Measurements from ENCODE around the gene OPA1.
"Not testable (repeated sequence)": the region's sequence is repeated elsewhere in the genome, so short reads cannot be mapped to it uniquely, and the experiment has no call there.

Gene OPA1

GRCh38 chr3:193606892-193607291 lies 13.9 kb downstream of the OPA1 start:
- DNase-seq; H3K27me3 ChIP-seq (replicated peaks; ENCODE audit: control insufficient read depth, insufficient read depth, low read length, poor library complexity, severe bottlenecking); H3K9me3 ChIP-seq (ENCODE audit: control insufficient read depth, low read length); H3K4me1 ChIP-seq (ENCODE audit: control insufficient read depth, insufficient read depth, low read length, poor library complexity, severe bottlenecking); H3K27ac ChIP-seq (ENCODE audit: insufficient read depth, low read length, poor library complexity, severe bottlenecking); H3K4me3 ChIP-seq (ENCODE audit: insufficient read depth, low read depth, low read length, poor library complexity, severe bottlenecking); H3K36me3 ChIP-seq (ENCODE audit: control insufficient read depth, insufficient read depth, low read length): not testable (repeated sequence)

GRCh38 chr3:193610516-193610915 lies 17.5 kb downstream of the OPA1 start:
- H3K27ac ChIP-seq (ENCODE audit: insufficient read depth, low read length, poor library complexity, severe bottlenecking); H3K9me3 ChIP-seq (ENCODE audit: control insufficient read depth, low read length); H3K27me3 ChIP-seq (replicated peaks; ENCODE audit: control insufficient read depth, insufficient read depth, low read length, poor library complexity, severe bottlenecking); H3K4me1 ChIP-seq (ENCODE audit: control insufficient read depth, insufficient read depth, low read length, poor library complexity, severe bottlenecking); DNase-seq; H3K4me3 ChIP-seq (ENCODE audit: insufficient read depth, low read depth, low read length, poor library complexity, severe bottlenecking): not testable (repeated sequence)
- H3K36me3 ChIP-seq (ENCODE audit: control insufficient read depth, insufficient read depth, low read length) = peaks cover 13% of the 10 kb centered on the region

GRCh38 chr3:193614430-193614829 lies 21.4 kb downstream of the OPA1 start:
- Histone ChIP-seq H3K27ac (ENCODE audit: insufficient read depth, low read length, poor library complexity, severe bottlenecking) (no peak overlapping the region), H3K36me3 (ENCODE audit: control insufficient read depth, insufficient read depth, low read length) (peaks cover 22% of the 10 kb centered on the region), H3K27me3 (replicated peaks; ENCODE audit: control insufficient read depth, insufficient read depth, low read length, poor library complexity, severe bottlenecking) (no peaks in the 10 kb centered on the region), H3K4me1 (ENCODE audit: control insufficient read depth, insufficient read depth, low read length, poor library complexity, severe bottlenecking) (no peaks in the 10 kb centered on the region), H3K9me3 (ENCODE audit: control insufficient read depth, low read length) (no peaks in the 10 kb centered on the region), H3K4me3 (ENCODE audit: insufficient read depth, low read depth, low read length, poor library complexity, severe bottlenecking) (no peak overlapping the region)
- DNase-seq = no peak

GRCh38 chr3:193617628-193618027 lies 24.6 kb downstream of the OPA1 start:
- no peak overlapping the region for H3K27ac ChIP-seq (ENCODE audit: insufficient read depth, low read length, poor library complexity, severe bottlenecking)
- no peaks in the 10 kb centered on the region for H3K9me3 ChIP-seq (ENCODE audit: control insufficient read depth, low read length)
- no peaks in the 10 kb centered on the region for H3K27me3 ChIP-seq (replicated peaks; ENCODE audit: control insufficient read depth, insufficient read depth, low read length, poor library complexity, severe bottlenecking)
- no peak for DNase-seq
- H3K36me3 ChIP-seq (ENCODE audit: control insufficient read depth, insufficient read depth, low read length) = peaks cover 25% of the 10 kb centered on the region
- no peak overlapping the region for H3K4me3 ChIP-seq (ENCODE audit: insufficient read depth, low read depth, low read length, poor library complexity, severe bottlenecking)
- H3K4me1 ChIP-seq (ENCODE audit: control insufficient read depth, insufficient read depth, low read length, poor library complexity, severe bottlenecking) = no peaks in the 10 kb centered on the region

GRCh38 chr3:193620057-193620456 lies 27.0 kb downstream of the OPA1 start:
- DNase-seq = no peak
- no peaks in the 10 kb centered on the region for H3K27me3 ChIP-seq (replicated peaks; ENCODE audit: control insufficient read depth, insufficient read depth, low read length, poor library complexity, severe bottlenecking)
- no peak overlapping the region for H3K4me3 ChIP-seq (ENCODE audit: insufficient read depth, low read depth, low read length, poor library complexity, severe bottlenecking)
- H3K4me1 ChIP-seq (ENCODE audit: control insufficient read depth, insufficient read depth, low read length, poor library complexity, severe bottlenecking) = no peaks in the 10 kb centered on the region
- peaks cover 19% of the 10 kb centered on the region for H3K36me3 ChIP-seq (ENCODE audit: control insufficient read depth, insufficient read depth, low read length)
- no peak overlapping the region for H3K27ac ChIP-seq (ENCODE audit: insufficient read depth, low read length, poor library complexity, severe bottlenecking)
- H3K9me3 ChIP-seq (ENCODE audit: control insufficient read depth, low read length) = no peaks in the 10 kb centered on the region

GRCh38 chr3:193620650-193621049 lies 27.6 kb downstream of the OPA1 start:
- H3K27me3 ChIP-seq (replicated peaks; ENCODE audit: control insufficient read depth, insufficient read depth, low read length, poor library complexity, severe bottlenecking) = no peaks in the 10 kb centered on the region
- no peaks in the 10 kb centered on the region for H3K9me3 ChIP-seq (ENCODE audit: control insufficient read depth, low read length)
- no peak overlapping the region for H3K27ac ChIP-seq (ENCODE audit: insufficient read depth, low read length, poor library complexity, severe bottlenecking)
- H3K36me3 ChIP-seq (ENCODE audit: control insufficient read depth, insufficient read depth, low read length) = peaks cover 17% of the 10 kb centered on the region
- no peak for DNase-seq
- no peaks in the 10 kb centered on the region for H3K4me1 ChIP-seq (ENCODE audit: control insufficient read depth, insufficient read depth, low read length, poor library complexity, severe bottlenecking)
- no peak overlapping the region for H3K4me3 ChIP-seq (ENCODE audit: insufficient read depth, low read depth, low read length, poor library complexity, severe bottlenecking)

- no peaks in the 10 kb centered on the region for H3K27me3 ChIP-seq (replicated peaks; ENCODE audit: control insufficient read depth, insufficient read depth, low read length, poor library complexity, severe bottlenecking)
- no peak overlapping the region for H3K4me3 ChIP-seq (ENCODE audit: insufficient read depth, low read depth, low read length, poor library complexity, severe bottlenecking)
- H3K4me1 ChIP-seq (ENCODE audit: control insufficient read depth, insufficient read depth, low read length, poor library complexity, severe bottlenecking) = no peaks in the 10 kb centered on the region
- peaks cover 20% of the 10 kb centered on the region for H3K36me3 ChIP-seq (ENCODE audit: control insufficient read depth, insufficient read depth, low read length)
- no peak overlapping the region for H3K27ac ChIP-seq (ENCODE audit: insufficient read depth, low read length, poor library complexity, severe bottlenecking)
- DNase-seq = no peak
- no peaks in the 10 kb centered on the region for H3K9me3 ChIP-seq (ENCODE audit: control insufficient read depth, low read length)
Observed at GRCh38 chr3:193621127-193621526, 28.1 kb downstream of the OPA1 start.

GRCh38 chr3:193630005-193630404 lies 37.0 kb downstream of the OPA1 start:
- Histone ChIP-seq H3K4me1 (ENCODE audit: control insufficient read depth, insufficient read depth, low read length, poor library complexity, severe bottlenecking) (no peaks in the 10 kb centered on the region), H3K27ac (ENCODE audit: insufficient read depth, low read length, poor library complexity, severe bottlenecking) (no peak overlapping the region), H3K27me3 (replicated peaks; ENCODE audit: control insufficient read depth, insufficient read depth, low read length, poor library complexity, severe bottlenecking) (no peaks in the 10 kb centered on the region), H3K36me3 (ENCODE audit: control insufficient read depth, insufficient read depth, low read length) (peaks cover 12% of the 10 kb centered on the region), H3K9me3 (ENCODE audit: control insufficient read depth, low read length) (no peaks in the 10 kb centered on the region), H3K4me3 (ENCODE audit: insufficient read depth, low read depth, low read length, poor library complexity, severe bottlenecking) (no peak overlapping the region)
- no peak for DNase-seq

GRCh38 chr3:193637831-193638230 lies 44.8 kb downstream of the OPA1 start:
- Histone ChIP-seq H3K27me3 (replicated peaks; ENCODE audit: control insufficient read depth, insufficient read depth, low read length, poor library complexity, severe bottlenecking) (no peaks in the 10 kb centered on the region), H3K36me3 (ENCODE audit: control insufficient read depth, insufficient read depth, low read length) (peaks cover 35% of the 10 kb centered on the region), H3K4me1 (ENCODE audit: control insufficient read depth, insufficient read depth, low read length, poor library complexity, severe bottlenecking) (no peaks in the 10 kb centered on the region), H3K27ac (ENCODE audit: insufficient read depth, low read length, poor library complexity, severe bottlenecking) (no peak overlapping the region), H3K4me3 (ENCODE audit: insufficient read depth, low read depth, low read length, poor library complexity, severe bottlenecking) (no peak overlapping the region), H3K9me3 (ENCODE audit: control insufficient read depth, low read length) (no peaks in the 10 kb centered on the region)
- no peak for DNase-seq

- H3K27ac ChIP-seq (ENCODE audit: insufficient read depth, low read length, poor library complexity, severe bottlenecking) = no peak overlapping the region
- H3K27me3 ChIP-seq (replicated peaks; ENCODE audit: control insufficient read depth, insufficient read depth, low read length, poor library complexity, severe bottlenecking) = no peaks in the 10 kb centered on the region
- no peaks in the 10 kb centered on the region for H3K4me1 ChIP-seq (ENCODE audit: control insufficient read depth, insufficient read depth, low read length, poor library complexity, severe bottlenecking)
- H3K4me3 ChIP-seq (ENCODE audit: insufficient read depth, low read depth, low read length, poor library complexity, severe bottlenecking) = no peak overlapping the region
- no peaks in the 10 kb centered on the region for H3K9me3 ChIP-seq (ENCODE audit: control insufficient read depth, low read length)
- no peak for DNase-seq
- peaks cover 43% of the 10 kb centered on the region for H3K36me3 ChIP-seq (ENCODE audit: control insufficient read depth, insufficient read depth, low read length)
Observed at GRCh38 chr3:193638833-193639232, 45.8 kb downstream of the OPA1 start.

Measured in effector memory CD4-positive, alpha-beta T cell (primary cell).